Measurements from ENCODE around the gene C1orf159. TPM values are rescaled to one million over a fixed set of nuclear protein-coding genes. Genes with fewer than 3 reads are reported as not detected.

The C1orf159 gene
- total RNA-seq, 1 donor from 2014 or later, result 8.0 TPM

- Mint-ChIP-seq H3K27me3 (ENCODE audit: insufficient read depth, low read depth) (peaks cover 7% of the 10 kb centered on the region), H3K27ac (peak overlapping the region; percentile 58), H3K36me3 (peaks cover 3% of the 10 kb centered on the region), H3K4me3 (peak overlapping the region; percentile 75), H3K9me3 (peaks cover 2% of the 10 kb centered on the region), H3K4me1 (peaks cover 11% of the 10 kb centered on the region)
- no peak for TF ChIP-seq EZH2 (IDR thresholded peaks at IDR 0.05)
- no peak for TF ChIP-seq EZH2phosphoT487 (IDR thresholded peaks at IDR 0.05)
- TF ChIP-seq CTCF (IDR thresholded peaks at IDR 0.05), result no peak
- Histone ChIP-seq H3K27ac (no peak overlapping the region), H3K36me3 (no peaks in the 10 kb centered on the region), H2AFZ (replicated peaks) (no peak overlapping the region), H3K4me3 (peak overlapping the region; percentile 58), H4K20me1 (ENCODE audit: low read depth) (peaks cover 60% of the 10 kb centered on the region), H3K9ac (no peak overlapping the region), H3K79me2 (ENCODE audit: low read depth) (peaks cover 8% of the 10 kb centered on the region), H3K4me1 (peaks cover 16% of the 10 kb centered on the region), H3K27me3 (peaks cover 14% of the 10 kb centered on the region), H3F3A (ENCODE audit: low read depth) (peaks cover 25% of the 10 kb centered on the region), H3K4me2 (peak overlapping the region; percentile 87), H3K9me3 (ENCODE audit: low read depth) (no peaks in the 10 kb centered on the region)
- peak; percentile 68 for DNase-seq (ENCODE audit: low spot score)
Observed at GRCh38 chr1:1032424-1032823, 83.5 kb downstream of the C1orf159 start.

Other genes starting within 250 kb of the C1orf159 start
- 0.15 TPM in 1 of 2 replicates, not detected in the other for gene SAMD11, start 192.2 kb downstream of the C1orf159 start, total RNA-seq (ENCODE audit: low replicate concordance)
- gene NOC2L, start 156.8 kb downstream of the C1orf159 start, total RNA-seq (ENCODE audit: low replicate concordance), result 39.6 and 69.1 TPM in 2 replicates
- gene KLHL17, start 155.5 kb downstream of the C1orf159 start, total RNA-seq (ENCODE audit: low replicate concordance), result 10.7 and 33.8 TPM in 2 replicates
- gene PLEKHN1, start 149.6 kb downstream of the C1orf159 start, total RNA-seq (ENCODE audit: low replicate concordance), result 0.09 TPM in 1 of 2 replicates, not detected in the other
- gene PERM1, start 134.0 kb downstream of the C1orf159 start, total RNA-seq (ENCODE audit: low replicate concordance), result not detected in 2 replicates
- 7.6 and 35.7 TPM in 2 replicates for gene HES4, start 116.0 kb downstream of the C1orf159 start, total RNA-seq (ENCODE audit: low replicate concordance)
- 22.4 and 33.6 TPM in 2 replicates for gene ISG15, start 102.6 kb downstream of the C1orf159 start, total RNA-seq (ENCODE audit: low replicate concordance)
- gene AGRN, start 96.0 kb downstream of the C1orf159 start, total RNA-seq (ENCODE audit: low replicate concordance), result 34.1 and 142 TPM in 2 replicates
- not detected in 2 replicates for gene RNF223, start 41.8 kb downstream of the C1orf159 start, total RNA-seq (ENCODE audit: low replicate concordance)
- gene TTLL10, start 57.8 kb upstream of the C1orf159 start, total RNA-seq (ENCODE audit: low replicate concordance), result 0.22 TPM in 1 of 2 replicates, not detected in the other
- gene TNFRSF18, start 90.5 kb upstream of the C1orf159 start, total RNA-seq (ENCODE audit: low replicate concordance), result not detected in 2 replicates
- gene TNFRSF4, start 98.1 kb upstream of the C1orf159 start, total RNA-seq (ENCODE audit: low replicate concordance), result 0.09 TPM in 1 of 2 replicates, not detected in the other
- 16.6 and 43.4 TPM in 2 replicates for gene SDF4, start 115.9 kb upstream of the C1orf159 start, total RNA-seq (ENCODE audit: low replicate concordance)
- 15.8 and 32.4 TPM in 2 replicates for gene B3GALT6, start 116.1 kb upstream of the C1orf159 start, total RNA-seq (ENCODE audit: low replicate concordance)
- gene C1QTNF12, start 130.6 kb upstream of the C1orf159 start, total RNA-seq (ENCODE audit: low replicate concordance), result 0.28 and 2.1 TPM in 2 replicates
- 32.9 and 39.2 TPM in 2 replicates for gene UBE2J2, start 157.8 kb upstream of the C1orf159 start, total RNA-seq (ENCODE audit: low replicate concordance)
- gene SCNN1D, start 164.3 kb upstream of the C1orf159 start, total RNA-seq (ENCODE audit: low replicate concordance), result 0.41 and 4.7 TPM in 2 replicates
- gene ACAP3, start 191.8 kb upstream of the C1orf159 start, total RNA-seq (ENCODE audit: low replicate concordance), result 10.7 and 24.6 TPM in 2 replicates
- gene PUSL1, start 192.5 kb upstream of the C1orf159 start, total RNA-seq (ENCODE audit: low replicate concordance), result 3.7 and 22.5 TPM in 2 replicates
- 62.4 and 116 TPM in 2 replicates for gene INTS11, start 208.6 kb upstream of the C1orf159 start, total RNA-seq (ENCODE audit: low replicate concordance)
- gene CPTP, start 208.7 kb upstream of the C1orf159 start, total RNA-seq (ENCODE audit: low replicate concordance), result 1.0 and 13.5 TPM in 2 replicates
- 0.22 TPM in 1 of 2 replicates, not detected in the other for gene TAS1R3, start 215.2 kb upstream of the C1orf159 start, total RNA-seq (ENCODE audit: low replicate concordance)
- gene DVL1, start 233.3 kb upstream of the C1orf159 start, total RNA-seq (ENCODE audit: low replicate concordance), result 14.5 and 64.1 TPM in 2 replicates
- gene MXRA8, start 242.5 kb upstream of the C1orf159 start, total RNA-seq (ENCODE audit: low replicate concordance), result 6.8 and 24.0 TPM in 2 replicates

Measured in neural progenitor cell (in vitro differentiated cells).